A549 (cell line): ENCODE results near the gene TOMM20. TPM values are rescaled to one million over a fixed set of nuclear protein-coding genes. Genes with fewer than 3 reads are reported as not detected.

Experiments used
- BCL3 ChIP-seq: fragments of >200 bp; sonication (Bioruptor Twin); formaldehyde crosslinking; IDR thresholded peaks from 3 replicates; pipeline ENCODE4 v1.6.1; 2016
- CBX2 ChIP-seq: fragments of 200-600 bp; sonication (generic); IDR thresholded peaks from 2 replicates; pipeline ENCODE4 v1.6.1; 2016; ENCODE audit warnings: low read depth, mild to moderate bottlenecking, borderline replicate concordance
- CBX8 ChIP-seq: fragments of 200-600 bp; sonication (generic); IDR thresholded peaks from 2 replicates; pipeline ENCODE4 v1.6.1; 2016
- CHD2 ChIP-seq: fragments of 150-350 bp; IDR thresholded peaks from 2 replicates; pipeline ENCODE4 v1.6.1; 2014; ENCODE audit warnings: low read length; ENCODE audit not compliant: partially characterized antibody
- EP300 ChIP-seq, 2 experiments: fragments of >200 bp; sonication (Bioruptor Twin); formaldehyde crosslinking; IDR thresholded peaks; 2 replicates in 1 of 2; 3 replicates in 1 of 2; pipeline ENCODE4 v1.6.1; 2016 to 2017
- FOSL2 ChIP-seq, 2 experiments: fragments of 450-650 bp in 1 of 2; fragments of >200 bp in 1 of 2; sonication (Bioruptor Twin) in 1 of 2; formaldehyde crosslinking; IDR thresholded peaks; 2 replicates each; pipeline versions ENCODE4 v1.5.0 to v1.6.1; 2016 to 2020; ENCODE audit warnings: mild to moderate bottlenecking in 1 of 2, moderate library complexity in 1 of 2
- FOXS1 ChIP-seq: fragments of 250-450 bp; sonication (Bioruptor Pico); IDR thresholded peaks from 2 replicates; pipeline ENCODE4 v1.5.0; 2020; ENCODE audit warnings: mild to moderate bottlenecking, moderate library complexity
- GATA3 ChIP-seq: IDR thresholded peaks from 2 replicates; pipeline ENCODE4 v1.6.1; 2012; ENCODE audit warnings: borderline replicate concordance
- JUNB ChIP-seq: fragments of >200 bp; sonication (Bioruptor Twin); formaldehyde crosslinking; IDR thresholded peaks from 2 replicates; pipeline ENCODE4 v1.6.1; 2016
- KDM1A ChIP-seq: fragments of 200-600 bp; sonication (generic); IDR thresholded peaks from 2 replicates; pipeline ENCODE4 v1.6.1; 2016; ENCODE audit warnings: low read depth, mild to moderate bottlenecking
- MAFK ChIP-seq: fragments of 450-650 bp; IDR thresholded peaks from 2 replicates; pipeline ENCODE4 v1.6.1; 2014; ENCODE audit not compliant: partially characterized antibody
- NPAS2 ChIP-seq: fragments of 250-450 bp; sonication (Bioruptor Pico); IDR thresholded peaks from 2 replicates; pipeline ENCODE4 v1.8.0; 2022; ENCODE audit warnings: mild to moderate bottlenecking, moderate library complexity, borderline replicate concordance
- POLR2AphosphoS2 ChIP-seq: conservative IDR thresholded peaks from 2 replicates; pipeline ENCODE4 v1.6.1; 2012; ENCODE audit warnings: low read length, improper control_type of control experiment, inconsistent platforms
- RAD21 ChIP-seq, 2 experiments: fragments of >200 bp in 1 of 2; sonication (Bioruptor Twin) in 1 of 2; formaldehyde crosslinking in 1 of 2; IDR thresholded peaks in 1 of 2; conservative IDR thresholded peaks in 1 of 2; 2 replicates in 1 of 2; 3 replicates in 1 of 2; pipeline ENCODE4 v1.6.1; 2012 to 2018; ENCODE audit warnings: inconsistent platforms in 1 of 2
- RCOR1 ChIP-seq: fragments of 150-350 bp; IDR thresholded peaks from 2 replicates; pipeline ENCODE4 v1.6.1; 2014; ENCODE audit warnings: antibody characterized with exemption, low read length, low read depth
- SREBF2 ChIP-seq: fragments of 450-650 bp; IDR thresholded peaks from 2 replicates; pipeline ENCODE4 v1.6.1; 2014; ENCODE audit warnings: mild to moderate bottlenecking, moderate library complexity
- TP53 ChIP-seq: fragments of 250-450 bp; sonication (Bioruptor Pico); IDR thresholded peaks from 2 replicates; pipeline ENCODE4 v1.5.0; 2021; ENCODE audit warnings: mild to moderate bottlenecking, moderate library complexity
- ZFP36 ChIP-seq: fragments of 450-650 bp; IDR thresholded peaks from 2 replicates; pipeline ENCODE4 v1.6.1; 2014; ENCODE audit warnings: borderline replicate concordance; ENCODE audit not compliant: partially characterized antibody
- polyA plus RNA-seq, 4 experiments: library from polyadenylated mRNA; depleted of rRNA in 3 of 4; stranded (reverse); fragments of >200 nt; fragmentation: RNase III in 1 of 4; extraction: RNeasy Plus Mini Kit Qiagen cat#74134 plus additional on column Dnase treatment in 1 of 4; gene quantifications; 2 replicates in 3 of 4; 3 replicates in 1 of 4; pipeline ENCODE4 v1.2.3, GENCODE V29; 2011 to 2017
- TF ChIP-seq, protein P1 (sequence below): fragments of 250-450 bp; sonication (Bioruptor Pico); IDR thresholded peaks from 2 replicates; pipeline ENCODE4 v1.5.0; 2020; ENCODE audit warnings: low read depth, mild to moderate bottlenecking, moderate library complexity
- TF ChIP-seq, protein P2 (sequence below): fragments of >200 bp; sonication (Bioruptor Twin); formaldehyde crosslinking; IDR thresholded peaks from 2 replicates; pipeline ENCODE4 v1.6.1; 2016
- TF ChIP-seq, protein P3 (sequence below): fragments of 150-350 bp; IDR thresholded peaks from 2 replicates; pipeline ENCODE4 v1.6.1; 2014; ENCODE audit warnings: low read depth, mild to moderate bottlenecking, low read length
- TF ChIP-seq, protein P4 (sequence below): IDR thresholded peaks from 2 replicates; pipeline ENCODE4 v1.6.1; 2012; ENCODE audit warnings: low read depth, borderline replicate concordance
- TF ChIP-seq, protein P5 (sequence below): IDR thresholded peaks from 2 replicates; pipeline ENCODE4 v1.6.1; 2012
- TF ChIP-seq, protein P6 (sequence below): fragments of 450-650 bp; IDR thresholded peaks from 2 replicates; pipeline ENCODE4 v1.6.1; 2014; ENCODE audit warnings: antibody characterized with exemption

TOMM20 gene
- polyA plus RNA-seq, 2 of the 4 experiments (the other 2 are of a cell fraction), result 112 to 122 TPM

- TF ChIP-seq BCL3 (peak; percentile 54; the same call in 1 of the 3 replicates), CBX2 (no peak), RAD21 (conservative IDR thresholded peaks at IDR 0.05 in 1 of 2, IDR thresholded peaks at IDR 0.05 in 1 of 2) (peak in 1 of 2 experiments; percentile 66; a peak in 4 of 5 replicates), MAFK (no peak), FOSL2 (IDR thresholded peaks at IDR 0.05) (peak; percentile 87), FOSL2 (CRISPR knock-in tag; IDR thresholded peaks at IDR 0.05) (peak; percentile 96), FOXS1 (CRISPR knock-in tag) (no peak; the same call in 1 of the 2 replicates), TP53 (CRISPR knock-in tag) (no peak), SREBF2 (no peak), RCOR1 (no peak), POLR2AphosphoS2 (no peak), NPAS2 (CRISPR knock-in tag) (0 out of 2 replicates have a peak, but pooled peaks have one; percentile 51), CBX8 (no peak), GATA3 (peak; percentile 92), ZFP36 (no peak), CHD2 (peak; percentile 13), JUNB (peak; percentile 88), EP300 (IDR thresholded peaks at IDR 0.05) (peak; percentile 77 to 79; a peak in 3 of 5 replicates), KDM1A (no peak)
- TF ChIP-seq, protein P1, sequence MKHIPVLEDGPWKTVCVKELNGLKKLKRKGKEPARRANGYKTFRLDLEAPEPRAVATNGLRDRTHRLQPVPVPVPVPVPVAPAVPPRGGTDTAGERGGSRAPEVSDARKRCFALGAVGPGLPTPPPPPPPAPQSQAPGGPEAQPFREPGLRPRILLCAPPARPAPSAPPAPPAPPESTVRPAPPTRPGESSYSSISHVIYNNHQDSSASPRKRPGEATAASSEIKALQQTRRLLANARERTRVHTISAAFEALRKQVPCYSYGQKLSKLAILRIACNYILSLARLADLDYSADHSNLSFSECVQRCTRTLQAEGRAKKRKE (CRISPR knock-in tag), result no peak; the same call in 1 of the 2 replicates
- TF ChIP-seq, protein P2, sequence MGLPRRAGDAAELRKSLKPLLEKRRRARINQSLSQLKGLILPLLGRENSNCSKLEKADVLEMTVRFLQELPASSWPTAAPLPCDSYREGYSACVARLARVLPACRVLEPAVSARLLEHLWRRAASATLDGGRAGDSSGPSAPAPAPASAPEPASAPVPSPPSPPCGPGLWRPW, result no peak
- TF ChIP-seq, protein P3, sequence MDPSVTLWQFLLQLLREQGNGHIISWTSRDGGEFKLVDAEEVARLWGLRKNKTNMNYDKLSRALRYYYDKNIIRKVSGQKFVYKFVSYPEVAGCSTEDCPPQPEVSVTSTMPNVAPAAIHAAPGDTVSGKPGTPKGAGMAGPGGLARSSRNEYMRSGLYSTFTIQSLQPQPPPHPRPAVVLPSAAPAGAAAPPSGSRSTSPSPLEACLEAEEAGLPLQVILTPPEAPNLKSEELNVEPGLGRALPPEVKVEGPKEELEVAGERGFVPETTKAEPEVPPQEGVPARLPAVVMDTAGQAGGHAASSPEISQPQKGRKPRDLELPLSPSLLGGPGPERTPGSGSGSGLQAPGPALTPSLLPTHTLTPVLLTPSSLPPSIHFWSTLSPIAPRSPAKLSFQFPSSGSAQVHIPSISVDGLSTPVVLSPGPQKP, result no peak
- TF ChIP-seq, protein P4, sequence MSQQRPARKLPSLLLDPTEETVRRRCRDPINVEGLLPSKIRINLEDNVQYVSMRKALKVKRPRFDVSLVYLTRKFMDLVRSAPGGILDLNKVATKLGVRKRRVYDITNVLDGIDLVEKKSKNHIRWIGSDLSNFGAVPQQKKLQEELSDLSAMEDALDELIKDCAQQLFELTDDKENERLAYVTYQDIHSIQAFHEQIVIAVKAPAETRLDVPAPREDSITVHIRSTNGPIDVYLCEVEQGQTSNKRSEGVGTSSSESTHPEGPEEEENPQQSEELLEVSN, result no peak
- TF ChIP-seq, protein P5, sequence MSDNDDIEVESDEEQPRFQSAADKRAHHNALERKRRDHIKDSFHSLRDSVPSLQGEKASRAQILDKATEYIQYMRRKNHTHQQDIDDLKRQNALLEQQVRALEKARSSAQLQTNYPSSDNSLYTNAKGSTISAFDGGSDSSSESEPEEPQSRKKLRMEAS, result peak; percentile 84
- TF ChIP-seq, protein P6, sequence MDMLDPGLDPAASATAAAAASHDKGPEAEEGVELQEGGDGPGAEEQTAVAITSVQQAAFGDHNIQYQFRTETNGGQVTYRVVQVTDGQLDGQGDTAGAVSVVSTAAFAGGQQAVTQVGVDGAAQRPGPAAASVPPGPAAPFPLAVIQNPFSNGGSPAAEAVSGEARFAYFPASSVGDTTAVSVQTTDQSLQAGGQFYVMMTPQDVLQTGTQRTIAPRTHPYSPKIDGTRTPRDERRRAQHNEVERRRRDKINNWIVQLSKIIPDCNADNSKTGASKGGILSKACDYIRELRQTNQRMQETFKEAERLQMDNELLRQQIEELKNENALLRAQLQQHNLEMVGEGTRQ, result peak; percentile 30; the same call in 1 of the 2 replicates
- TF ChIP-seq, all 56 proteins: peak for 23
Observed at GRCh38 chr1:235067396-235068157, 61.1 kb downstream of the TOMM20 start (continued).
